BLaER1 treated with 17β-estradiol and CSF1 and Interleukin-3, amounts not matched to agents 10 nM and 100 nM (cell line): ENCODE results near the gene DAB2IP.
"Not testable (repeated sequence)": the region's sequence is repeated elsewhere in the genome, so short reads cannot be mapped to it uniquely, and the experiment has no call there.

Source experiments
- H3K27ac ChIP-seq, 11 experiments: shearing (Covaris generic); formaldehyde crosslinking; 2 replicates each; pipeline ENCODE4 v1.8.1; 2022
- H3K27me3 ChIP-seq, 11 experiments: shearing (Covaris generic); formaldehyde crosslinking; 2 replicates each; pipeline ENCODE4 v1.8.1; 2022
- H3K36me3 ChIP-seq, 11 experiments: shearing (Covaris generic); formaldehyde crosslinking; 2 replicates each; pipeline ENCODE4 v1.8.1; 2022
- H3K4me1 ChIP-seq, 10 experiments: shearing (Covaris generic); formaldehyde crosslinking; 2 replicates each; pipeline ENCODE4 v1.8.1; 2022
- H3K4me2 ChIP-seq, 11 experiments: shearing (Covaris generic); formaldehyde crosslinking; 2 replicates each; pipeline ENCODE4 v1.8.1; 2022
- H3K4me3 ChIP-seq, 10 experiments: shearing (Covaris generic); formaldehyde crosslinking; 2 replicates each; pipeline ENCODE4 v1.8.1; 2022
- H3K9ac ChIP-seq, 11 experiments: shearing (Covaris generic); formaldehyde crosslinking; 2 replicates each; pipeline ENCODE4 v1.8.1; 2022
- H3K9me3 ChIP-seq, 11 experiments: shearing (Covaris generic); formaldehyde crosslinking; replicated peaks in 1 of 11; 2 replicates each; pipeline ENCODE4 v1.8.1; 2022
- H4K20me1 ChIP-seq, 11 experiments: shearing (Covaris generic); formaldehyde crosslinking; 2 replicates each; pipeline ENCODE4 v1.8.1; 2022
- Cebpa-rat ChIP-seq, 11 experiments: shearing (Covaris generic); IDR thresholded peaks; 2 replicates each; pipeline ENCODE4 v1.8.1; 2022

Gene DAB2IP

GRCh38 chr9:121783521-121784507 is 132.4 kb downstream of the DAB2IP start:
- Histone ChIP-seq H3K9ac (peak overlapping the region in 9 of 11 experiments; percentile 15 to 69 (median 51); a peak in 15 of 22 replicates), H3K4me3 (peak overlapping the region in 7 of 10 experiments; percentile 11 to 53 (median 19); a peak in 8 of 20 replicates)

GRCh38 chr9:121784731-121785411 is 133.4 kb downstream of the DAB2IP start:
- no peaks in the 10 kb centered on the region for H3K27me3 ChIP-seq
- no peak for TF ChIP-seq Cebpa-rat (IDR thresholded peaks at IDR 0.05)
- H3K36me3 ChIP-seq, result peaks cover 0 to 24% (median 14%) of the 10 kb centered on the region in 11 experiments; a peak in 12 of 22 replicates
- H3K4me2 ChIP-seq, result peak overlapping the region; percentile 63 to 99 (median 91)
- no peaks in the 10 kb centered on the region for H3K9me3 ChIP-seq
- H3K4me3 ChIP-seq, result no peak overlapping the region
- no peaks in the 10 kb centered on the region; a peak in 1 of 22 replicates for H4K20me1 ChIP-seq
- peaks cover 25 to 81% (median 69%) of the 10 kb centered on the region in 10 experiments for H3K4me1 ChIP-seq
- peak overlapping the region in 9 of 11 experiments; percentile 11 to 69 (median 48); a peak in 10 of 22 replicates for H3K9ac ChIP-seq
- peak overlapping the region in 8 of 11 experiments; percentile 48 to 82 (median 67); a peak in 15 of 22 replicates for H3K27ac ChIP-seq

More at GRCh38 chr9:121783521-121784507, 132.4 kb downstream of the DAB2IP start:
- H3K9me3 ChIP-seq, result peaks cover 0 to 4% (median under 1%) of the 10 kb centered on the region in 11 experiments; a peak in 7 of 22 replicates
- peak overlapping the region in 9 of 11 experiments; percentile 48 to 82 (median 63); a peak in 18 of 22 replicates for H3K27ac ChIP-seq
- peaks cover 0 to 31% (median 15%) of the 10 kb centered on the region in 11 experiments; a peak in 17 of 22 replicates for H3K36me3 ChIP-seq
- H4K20me1 ChIP-seq, result no peaks in the 10 kb centered on the region; a peak in 1 of 22 replicates
- peak overlapping the region; percentile 63 to 99 (median 91) for H3K4me2 ChIP-seq
- no peaks in the 10 kb centered on the region for H3K27me3 ChIP-seq
- TF ChIP-seq Cebpa-rat (IDR thresholded peaks at IDR 0.05), result no peak
- peaks cover 25 to 86% (median 72%) of the 10 kb centered on the region in 10 experiments for H3K4me1 ChIP-seq

- Histone ChIP-seq H3K4me3 (no peak overlapping the region), H3K9me3 (no peaks in the 10 kb centered on the region), H3K4me1 (peaks cover 25 to 70% (median 60%) of the 10 kb centered on the region in 10 experiments), H3K27ac (no peak overlapping the region), H4K20me1 (no peaks in the 10 kb centered on the region; a peak in 1 of 22 replicates), H3K4me2 (peak overlapping the region in 6 of 11 experiments; percentile 63 to 99 (median 95); a peak in 9 of 22 replicates), H3K36me3 (peaks cover 0 to 17% (median 13%) of the 10 kb centered on the region in 11 experiments; a peak in 12 of 22 replicates), H3K9ac (peak overlapping the region in 1 of 11 experiments; percentile 24; a peak in 1 of 22 replicates), H3K27me3 (no peaks in the 10 kb centered on the region)
- TF ChIP-seq Cebpa-rat (IDR thresholded peaks at IDR 0.05), result no peak
Measured at GRCh38 chr9:121785673-121786542, 134.5 kb downstream of the DAB2IP start.

- H3K27ac ChIP-seq, result no peak overlapping the region
- H3K4me3 ChIP-seq, result no peak overlapping the region
- no peaks in the 10 kb centered on the region for H3K27me3 ChIP-seq
Measured at GRCh38 chr9:121786543-121786948, 135.1 kb downstream of the DAB2IP start.

GRCh38 chr9:121786998-121787422 is 135.6 kb downstream of the DAB2IP start:
- no peaks in the 10 kb centered on the region; a peak in 1 of 22 replicates for H4K20me1 ChIP-seq
- H3K4me2 ChIP-seq, result no peak overlapping the region
- H3K4me1 ChIP-seq, result peaks cover 25 to 59% (median 49%) of the 10 kb centered on the region in 10 experiments
- no peak for TF ChIP-seq Cebpa-rat (IDR thresholded peaks at IDR 0.05)
- no peak overlapping the region for H3K27ac ChIP-seq
- no peaks in the 10 kb centered on the region for H3K9me3 ChIP-seq
- no peaks in the 10 kb centered on the region for H3K27me3 ChIP-seq
- no peak overlapping the region for H3K9ac ChIP-seq
- peaks cover 0 to 6% (median 4%) of the 10 kb centered on the region in 11 experiments; a peak in 8 of 22 replicates for H3K36me3 ChIP-seq
- no peak overlapping the region for H3K4me3 ChIP-seq

More at GRCh38 chr9:121786543-121786948, 135.1 kb downstream of the DAB2IP start:
- H3K9me3 ChIP-seq, result no peaks in the 10 kb centered on the region
- H3K9ac ChIP-seq, result 0 out of 22 replicates have a peak overlapping the region, but pooled peaks of 1 of the 11 experiments have one; percentile 24
- TF ChIP-seq Cebpa-rat (IDR thresholded peaks at IDR 0.05), result no peak
- H3K4me2 ChIP-seq, result 0 out of 22 replicates have a peak overlapping the region, but pooled peaks of 1 of the 11 experiments have one; percentile 7
- peaks cover 0 to 11% (median 9%) of the 10 kb centered on the region in 11 experiments; a peak in 11 of 22 replicates for H3K36me3 ChIP-seq
- no peaks in the 10 kb centered on the region; a peak in 1 of 22 replicates for H4K20me1 ChIP-seq
- peaks cover 25 to 64% (median 53%) of the 10 kb centered on the region in 10 experiments for H3K4me1 ChIP-seq

- Histone ChIP-seq H4K20me1 (no peaks in the 10 kb centered on the region; a peak in 1 of 22 replicates), H3K27me3 (no peaks in the 10 kb centered on the region), H3K4me2 (peak overlapping the region in 7 of 11 experiments; percentile 36 to 59 (median 49); a peak in 14 of 22 replicates), H3K4me1 (peaks cover 17 to 41% (median 30%) of the 10 kb centered on the region in 10 experiments), H3K4me3 (no peak overlapping the region), H3K27ac (no peak overlapping the region), H3K9me3 (no peaks in the 10 kb centered on the region), H3K36me3 (no peaks in the 10 kb centered on the region), H3K9ac (no peak overlapping the region)
- no peak for TF ChIP-seq Cebpa-rat (IDR thresholded peaks at IDR 0.05)
Measured at GRCh38 chr9:121788686-121789366, 137.4 kb downstream of the DAB2IP start.

- no peaks in the 10 kb centered on the region for H4K20me1 ChIP-seq
- H3K4me1 ChIP-seq, result peaks cover 0 to 21% (median 11%) of the 10 kb centered on the region in 10 experiments; a peak in 12 of 20 replicates
- no peaks in the 10 kb centered on the region for H3K9me3 ChIP-seq
- H3K4me3 ChIP-seq, result no peak overlapping the region
- H3K9ac ChIP-seq, result no peak overlapping the region
- H3K4me2 ChIP-seq, result no peak overlapping the region
- TF ChIP-seq Cebpa-rat (IDR thresholded peaks at IDR 0.05), result no peak
- H3K27me3 ChIP-seq, result no peaks in the 10 kb centered on the region
- no peak overlapping the region for H3K27ac ChIP-seq
- H3K36me3 ChIP-seq, result no peaks in the 10 kb centered on the region
Measured at GRCh38 chr9:121790841-121791240, 139.4 kb downstream of the DAB2IP start.

GRCh38 chr9:121792476-121792875 is 141.0 kb downstream of the DAB2IP start:
- not testable (repeated sequence) for H3K36me3 ChIP-seq, H3K27ac ChIP-seq, H3K9me3 ChIP-seq, H3K4me2 ChIP-seq, H3K4me3 ChIP-seq, H4K20me1 ChIP-seq, H3K27me3 ChIP-seq, H3K9ac ChIP-seq
- peaks cover 0 to 11% (median 8%) of the 10 kb centered on the region in 10 experiments; a peak in 12 of 20 replicates for H3K4me1 ChIP-seq

GRCh38 chr9:121794334-121794733 is 142.9 kb downstream of the DAB2IP start:
- H3K4me2 ChIP-seq, H3K27me3 ChIP-seq, H3K4me3 ChIP-seq, H3K36me3 ChIP-seq, H3K9ac ChIP-seq, H4K20me1 ChIP-seq, H3K9me3 ChIP-seq, H3K4me1 ChIP-seq, H3K27ac ChIP-seq: not testable (repeated sequence)
